ENCODE measurements around the gene TRPM3.

Gene TRPM3

DNA sequence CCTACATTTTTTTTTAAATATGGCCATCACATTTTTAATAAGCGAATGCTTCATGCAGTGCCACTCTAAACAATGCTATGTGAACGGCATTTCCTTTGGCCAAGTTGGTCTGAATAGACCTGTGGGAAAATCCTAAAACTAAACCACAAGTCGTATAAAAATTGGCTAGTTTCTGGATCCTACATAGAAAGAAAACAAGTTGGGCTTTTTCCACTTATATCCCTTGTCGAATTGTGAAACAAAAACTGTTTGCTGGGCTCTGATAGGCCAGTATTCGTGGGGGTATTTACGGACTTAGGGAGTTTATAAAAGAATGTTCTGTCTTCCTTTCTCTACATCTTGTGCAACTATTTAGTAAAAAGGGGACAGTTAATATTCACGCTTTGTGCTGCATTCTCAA is 553.9 kb downstream of the TRPM3 start:
- no peak for DNase-seq

GRCh38 chr9:70566751-70567150 is 554.7 kb downstream of the TRPM3 start:
- Histone ChIP-seq H3K36me3 (replicated peaks) (no peaks in the 10 kb centered on the region), H3K27me3 (replicated peaks) (no peaks in the 10 kb centered on the region), H3K27ac (no peak overlapping the region), H3K4me3 (ENCODE audit: low read depth, low read length) (no peak overlapping the region)
- in situ Hi-C loops (cut with HindIII; ENCODE audit: low pct_ligation_motif_present, low sequenced_read_pairs): no loop called here
- DNase-seq: no peak
- TF ChIP-seq, protein P1, sequence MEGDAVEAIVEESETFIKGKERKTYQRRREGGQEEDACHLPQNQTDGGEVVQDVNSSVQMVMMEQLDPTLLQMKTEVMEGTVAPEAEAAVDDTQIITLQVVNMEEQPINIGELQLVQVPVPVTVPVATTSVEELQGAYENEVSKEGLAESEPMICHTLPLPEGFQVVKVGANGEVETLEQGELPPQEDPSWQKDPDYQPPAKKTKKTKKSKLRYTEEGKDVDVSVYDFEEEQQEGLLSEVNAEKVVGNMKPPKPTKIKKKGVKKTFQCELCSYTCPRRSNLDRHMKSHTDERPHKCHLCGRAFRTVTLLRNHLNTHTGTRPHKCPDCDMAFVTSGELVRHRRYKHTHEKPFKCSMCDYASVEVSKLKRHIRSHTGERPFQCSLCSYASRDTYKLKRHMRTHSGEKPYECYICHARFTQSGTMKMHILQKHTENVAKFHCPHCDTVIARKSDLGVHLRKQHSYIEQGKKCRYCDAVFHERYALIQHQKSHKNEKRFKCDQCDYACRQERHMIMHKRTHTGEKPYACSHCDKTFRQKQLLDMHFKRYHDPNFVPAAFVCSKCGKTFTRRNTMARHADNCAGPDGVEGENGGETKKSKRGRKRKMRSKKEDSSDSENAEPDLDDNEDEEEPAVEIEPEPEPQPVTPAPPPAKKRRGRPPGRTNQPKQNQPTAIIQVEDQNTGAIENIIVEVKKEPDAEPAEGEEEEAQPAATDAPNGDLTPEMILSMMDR (IDR thresholded peaks at IDR 0.05; ENCODE audit: low read depth, low read length, missing control alignments): no peak

More for the DNA sequence above, 553.9 kb downstream of the TRPM3 start:
- H3K4me3 ChIP-seq (ENCODE audit: low read depth, low read length): no peak overlapping the region
- in situ Hi-C loops (cut with HindIII; ENCODE audit: low pct_ligation_motif_present, low sequenced_read_pairs): no loop called here
- no peak overlapping the region for H3K27ac ChIP-seq
- H3K36me3 ChIP-seq (replicated peaks): no peaks in the 10 kb centered on the region
- TF ChIP-seq, protein P1 (IDR thresholded peaks at IDR 0.05; ENCODE audit: low read depth, low read length, missing control alignments): no peak
- no peaks in the 10 kb centered on the region for H3K27me3 ChIP-seq (replicated peaks)

DNA sequence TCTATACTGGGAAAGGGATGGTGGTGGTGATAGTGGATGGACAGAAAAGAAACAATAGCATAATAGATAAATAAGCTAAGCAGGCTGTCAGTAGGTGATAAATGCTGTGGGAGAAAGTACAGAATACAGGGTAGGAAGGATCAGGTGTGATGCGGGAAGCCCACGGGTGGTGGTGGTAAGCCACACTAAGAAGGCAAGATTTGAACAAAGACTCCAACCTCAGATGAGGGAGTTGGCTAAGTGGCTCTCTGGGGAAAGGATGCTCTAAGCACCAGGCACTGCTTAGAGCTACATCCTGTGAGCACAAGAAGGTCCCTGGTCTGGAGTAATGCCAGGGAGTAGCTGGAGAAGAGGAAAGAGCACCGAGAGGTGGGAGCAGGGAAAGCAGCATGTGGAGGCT is 555.4 kb downstream of the TRPM3 start:
- H3K36me3 ChIP-seq (replicated peaks): no peaks in the 10 kb centered on the region
- H3K27me3 ChIP-seq (replicated peaks): no peaks in the 10 kb centered on the region
- no peak overlapping the region for H3K27ac ChIP-seq
- no peak for DNase-seq
- TF ChIP-seq, protein P1 (IDR thresholded peaks at IDR 0.05; ENCODE audit: low read depth, low read length, missing control alignments): no peak
- in situ Hi-C loops (cut with HindIII; ENCODE audit: low pct_ligation_motif_present, low sequenced_read_pairs): no loop called here
- no peak overlapping the region for H3K4me3 ChIP-seq (ENCODE audit: low read depth, low read length)

GRCh38 chr9:70564468-70565335 is 556.7 kb downstream of the TRPM3 start:
- Histone ChIP-seq H3K27me3 (replicated peaks) (no peaks in the 10 kb centered on the region), H3K36me3 (replicated peaks) (no peaks in the 10 kb centered on the region), H3K4me3 (ENCODE audit: low read depth, low read length) (no peak overlapping the region), H3K27ac (no peak overlapping the region)
- DNase-seq: no peak
- TF ChIP-seq, protein P1 (IDR thresholded peaks at IDR 0.05; ENCODE audit: low read depth, low read length, missing control alignments): no peak
- in situ Hi-C loops (cut with HindIII; ENCODE audit: low pct_ligation_motif_present, low sequenced_read_pairs): no loop called here

DNA sequence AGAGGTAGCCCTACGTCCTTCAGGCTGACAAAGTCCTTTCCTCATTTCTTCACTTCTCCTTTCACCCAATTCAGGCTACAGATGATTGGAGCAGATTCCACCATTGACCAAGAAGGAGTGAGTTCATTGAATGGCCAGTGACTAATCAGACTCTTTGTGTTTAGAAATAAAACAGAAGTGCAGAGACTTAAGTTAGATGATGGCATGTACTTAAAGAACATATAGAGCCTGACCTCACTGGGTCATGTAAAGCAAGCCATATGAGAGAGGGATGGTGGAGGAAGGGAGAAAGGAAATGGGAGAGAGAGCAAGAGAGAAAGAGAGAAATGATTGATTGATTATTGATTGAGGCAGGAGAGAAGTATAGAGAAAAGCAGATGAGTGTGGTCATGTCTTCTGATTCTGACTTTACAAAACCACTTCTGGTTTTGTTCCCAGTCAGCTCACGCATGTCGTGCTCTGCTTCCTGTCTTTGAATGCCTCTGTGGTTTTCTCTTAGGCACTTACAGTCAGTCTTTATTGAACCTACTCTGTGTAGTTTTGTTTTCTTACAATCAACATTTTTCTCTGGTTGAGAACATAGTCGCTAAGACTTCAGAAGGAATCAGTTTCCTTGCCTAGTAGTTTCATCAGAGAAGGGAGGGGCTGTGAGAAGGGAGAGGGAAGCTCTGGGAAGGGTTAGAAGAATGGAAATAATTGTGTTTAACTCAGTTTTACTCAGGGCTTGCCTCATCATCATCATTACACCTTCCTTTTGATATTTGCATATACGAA is 557.8 kb downstream of the TRPM3 start:
- Histone ChIP-seq H3K27ac (peak overlapping the region; percentile 78), H3K27me3 (replicated peaks) (no peaks in the 10 kb centered on the region), H3K36me3 (replicated peaks) (no peaks in the 10 kb centered on the region), H3K4me3 (ENCODE audit: low read depth, low read length) (no peak overlapping the region)
- TF ChIP-seq, protein P1 (IDR thresholded peaks at IDR 0.05; ENCODE audit: low read depth, low read length, missing control alignments): no peak
- peak; percentile 64 for DNase-seq
- in situ Hi-C loops (cut with HindIII; ENCODE audit: low pct_ligation_motif_present, low sequenced_read_pairs): no loop called here
